ENCODE measurements around the gene MBNL2. TPM values are rescaled to one million over a fixed set of nuclear protein-coding genes. Genes with fewer than 3 reads are reported as not detected.

The MBNL2 gene
- total and polyA plus RNA-seq, 7 donors, result 11.8 to 110 (median 84.7) TPM

DNA sequence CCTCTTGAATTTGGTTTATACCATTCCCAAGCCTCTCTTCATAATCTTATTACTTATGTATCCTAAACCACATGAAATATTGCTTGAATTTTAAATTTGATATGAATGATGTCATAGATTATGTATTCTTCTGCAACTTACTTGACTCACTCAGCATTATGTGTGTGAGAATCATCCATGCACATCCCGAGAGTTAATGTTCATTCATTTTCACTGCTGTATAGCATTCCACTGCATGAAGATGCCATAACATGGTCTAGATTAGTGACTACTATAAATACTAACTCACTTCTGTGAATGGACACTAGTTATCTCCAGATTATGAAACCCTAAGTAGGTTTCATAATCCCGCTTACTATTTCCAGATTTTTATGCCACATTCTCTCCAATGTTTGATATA, 186.8 kb downstream of the MBNL2 start:
- Histone ChIP-seq H3K27ac (no peak overlapping the region), H3K4me3 (no peak overlapping the region), H3K27me3 (no peaks in the 10 kb centered on the region), H3K36me3 (no peaks in the 10 kb centered on the region), H3K4me1 (peaks cover 0 to 7% (median 2%) of the 10 kb centered on the region in 4 donors), H3K9me3 (no peaks in the 10 kb centered on the region)
- TF ChIP-seq CTCF (IDR thresholded peaks at IDR 0.05) (no peak), POLR2AphosphoS5 (IDR thresholded peaks at IDR 0.05) (no peak), EP300 (IDR thresholded peaks at IDR 0.05) (no peak), POLR2A (IDR thresholded peaks at IDR 0.05) (no peak)
- 95 to 98% methylated on average over 2 of the region's 2 CpGs for WGBS, 2 donors
- intact Hi-C loops (cut with DNase I), result no loop called here
- DNase-seq, result no peak

DNA sequence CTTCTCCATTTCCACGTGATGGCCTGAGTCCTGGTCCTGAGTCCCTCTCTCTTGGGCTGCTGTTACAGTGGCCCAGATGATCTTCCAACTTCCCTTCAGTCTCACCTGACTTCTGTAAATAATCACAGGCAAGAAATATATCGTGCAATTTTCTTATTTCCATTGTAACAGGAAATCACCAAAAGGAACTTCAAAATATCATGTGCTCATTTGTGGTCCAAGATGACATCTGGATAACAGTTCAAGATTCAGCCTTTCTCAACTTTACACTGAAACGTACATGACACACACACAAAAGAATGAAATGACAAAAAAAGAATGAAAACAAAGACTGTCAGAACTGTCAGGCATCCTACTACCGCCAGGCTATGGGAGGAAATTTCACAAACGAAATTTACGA, 189.9 kb downstream of the MBNL2 start:
- TF ChIP-seq EP300 (IDR thresholded peaks at IDR 0.05), result no peak
- no peak for TF ChIP-seq POLR2A (IDR thresholded peaks at IDR 0.05)
- TF ChIP-seq CTCF (IDR thresholded peaks at IDR 0.05), result no peak
- TF ChIP-seq POLR2AphosphoS5 (IDR thresholded peaks at IDR 0.05), result no peak
- no peaks in the 10 kb centered on the region for H3K36me3 ChIP-seq
- no peak for DNase-seq
- intact Hi-C loops (cut with DNase I), result no loop called here
- WGBS, 2 donors, result 81 to 90% methylated on average over 6 of the region's 6 CpGs
- H3K27ac ChIP-seq, result no peak overlapping the region
- H3K4me1 ChIP-seq, result no peaks in the 10 kb centered on the region
- H3K9me3 ChIP-seq, result no peaks in the 10 kb centered on the region
- H3K4me3 ChIP-seq, result no peak overlapping the region
- no peaks in the 10 kb centered on the region for H3K27me3 ChIP-seq

DNA sequence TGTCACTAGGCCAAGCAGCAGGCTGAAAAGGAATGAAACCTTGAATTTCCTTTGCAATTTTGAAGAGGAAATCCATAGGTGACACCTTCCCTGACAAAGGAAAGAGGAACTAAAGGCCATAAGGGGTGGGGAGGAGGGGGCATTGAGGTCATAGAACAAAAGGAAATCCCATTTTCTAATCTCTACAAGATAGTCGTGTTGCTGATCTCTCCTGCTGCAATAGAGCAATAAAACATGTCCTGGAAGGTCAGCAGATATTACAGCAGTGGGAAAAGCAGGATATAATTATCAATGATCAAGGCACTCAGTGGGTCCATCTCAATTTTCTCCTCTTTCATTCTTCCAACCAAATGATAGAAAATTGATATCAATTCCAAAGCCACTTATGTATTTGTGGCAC, 191.6 kb downstream of the MBNL2 start:
- H3K9me3 ChIP-seq, result no peaks in the 10 kb centered on the region
- DNase-seq, result no peak
- H3K36me3 ChIP-seq, result no peaks in the 10 kb centered on the region
- intact Hi-C loops (cut with DNase I), result no loop called here
- no peak overlapping the region for H3K27ac ChIP-seq
- no peaks in the 10 kb centered on the region for H3K4me1 ChIP-seq
- no peak overlapping the region for H3K4me3 ChIP-seq
- H3K27me3 ChIP-seq, result no peaks in the 10 kb centered on the region
- 0 to 9% methylated on average over 1 of the region's 1 CpG for WGBS, 2 donors
- no peak for TF ChIP-seq POLR2AphosphoS5 (IDR thresholded peaks at IDR 0.05)
- TF ChIP-seq EP300 (IDR thresholded peaks at IDR 0.05), result no peak
- no peak for TF ChIP-seq POLR2A (IDR thresholded peaks at IDR 0.05)
- TF ChIP-seq CTCF (IDR thresholded peaks at IDR 0.05), result no peak

GRCh38 chr13:97414392-97414791, 192.3 kb downstream of the MBNL2 start:
- no peaks in the 10 kb centered on the region for H3K4me1 ChIP-seq
- no peaks in the 10 kb centered on the region for H3K27me3 ChIP-seq
- H3K9me3 ChIP-seq, result no peaks in the 10 kb centered on the region
- intact Hi-C loops (cut with DNase I), result no loop called here
- H3K4me3 ChIP-seq, result no peak overlapping the region
- no peak for TF ChIP-seq EP300 (IDR thresholded peaks at IDR 0.05)
- TF ChIP-seq POLR2A (IDR thresholded peaks at IDR 0.05), result no peak
- H3K27ac ChIP-seq, result no peak overlapping the region
- no peak for DNase-seq
- 20 to 60% methylated on average over 4 of the region's 4 CpGs for WGBS, 2 donors
- H3K36me3 ChIP-seq, result no peaks in the 10 kb centered on the region

- no peaks in the 10 kb centered on the region for H3K36me3 ChIP-seq
- intact Hi-C loops (cut with DNase I), result no loop called here
- DNase-seq, result no peak
- no peaks in the 10 kb centered on the region for H3K4me1 ChIP-seq
- no peak overlapping the region for H3K27ac ChIP-seq
- no peaks in the 10 kb centered on the region for H3K9me3 ChIP-seq
- no peak overlapping the region for H3K4me3 ChIP-seq
- TF ChIP-seq POLR2AphosphoS5 (IDR thresholded peaks at IDR 0.05) (no peak), EP300 (IDR thresholded peaks at IDR 0.05) (no peak), POLR2A (IDR thresholded peaks at IDR 0.05) (no peak)
- H3K27me3 ChIP-seq, result no peaks in the 10 kb centered on the region
- WGBS, 2 donors, result 42 to 75% methylated on average over 5 of the region's 5 CpGs
Measured at GRCh38 chr13:97417698-97418097, 195.6 kb downstream of the MBNL2 start.
